NCI-H2029 (cell line): ENCODE results near the gene PUS7L.
"Not testable (repeated sequence)": the region's sequence is repeated elsewhere in the genome, so short reads cannot be mapped to it uniquely, and the experiment has no call there.

Experiments used
- DNase-seq: peaks from one replicate; lab custom pipeline; 2025; lab: John Stamatoyannopoulos, UW

Gene PUS7L

DNA sequence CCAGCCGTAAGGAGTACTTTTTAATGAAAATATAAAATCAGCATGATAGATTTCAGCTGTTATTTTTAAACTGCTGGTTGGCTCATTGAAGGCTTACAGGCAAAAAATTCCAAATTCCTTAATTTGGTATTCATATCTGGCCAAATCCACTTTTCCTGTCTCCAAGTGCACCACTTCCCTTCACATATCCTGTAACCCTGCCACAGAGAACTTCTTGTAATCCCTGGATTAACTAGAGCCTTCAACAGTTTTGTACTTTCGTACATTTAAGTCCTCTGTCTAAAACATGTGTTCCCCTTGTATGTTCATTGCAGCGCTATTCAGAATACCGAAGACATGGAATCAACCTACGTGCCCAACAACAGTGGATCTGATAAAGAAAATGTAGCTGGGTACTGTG, 9.6 kb downstream of the PUS7L start:
- DNase-seq: no peak

DNA sequence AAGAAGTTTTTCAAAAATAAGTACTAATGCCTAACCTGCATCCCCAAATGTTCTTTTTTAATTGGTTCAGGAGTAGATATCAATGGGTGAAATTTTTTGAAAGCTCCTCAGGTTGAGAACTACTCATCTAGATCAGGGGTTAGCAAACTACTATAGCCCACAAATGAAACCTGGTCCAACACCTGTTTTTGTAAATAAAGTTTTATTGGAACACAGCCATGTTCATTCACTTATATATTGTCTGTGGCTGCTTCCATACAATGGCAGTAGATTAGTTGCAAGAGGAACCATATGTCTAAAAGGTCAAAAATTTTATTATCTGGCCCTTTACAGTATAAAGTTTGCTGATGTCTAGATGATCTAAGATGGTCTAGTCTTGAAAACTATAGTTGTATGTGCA, 13.8 kb downstream of the PUS7L start:
- no peak for DNase-seq

DNA sequence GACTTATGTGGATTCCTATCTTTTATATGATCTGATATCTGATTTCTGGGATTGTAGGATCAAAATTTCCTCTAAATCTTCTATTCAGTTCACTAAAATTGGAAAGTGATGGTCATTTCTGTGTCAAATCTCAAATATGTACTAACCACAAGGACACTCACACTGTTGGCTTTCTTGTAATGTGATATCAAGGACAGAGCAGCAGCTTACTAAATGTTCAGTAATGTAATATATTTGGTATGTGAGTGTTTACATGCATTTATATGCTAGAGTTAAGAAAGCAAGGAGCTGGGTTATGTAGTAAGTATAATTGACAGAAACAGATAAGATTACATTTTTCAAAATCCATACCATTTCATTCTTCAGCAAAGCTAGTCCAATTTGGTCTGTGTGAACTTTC, 16.5 kb downstream of the PUS7L start:
- DNase-seq: no peak

DNA sequence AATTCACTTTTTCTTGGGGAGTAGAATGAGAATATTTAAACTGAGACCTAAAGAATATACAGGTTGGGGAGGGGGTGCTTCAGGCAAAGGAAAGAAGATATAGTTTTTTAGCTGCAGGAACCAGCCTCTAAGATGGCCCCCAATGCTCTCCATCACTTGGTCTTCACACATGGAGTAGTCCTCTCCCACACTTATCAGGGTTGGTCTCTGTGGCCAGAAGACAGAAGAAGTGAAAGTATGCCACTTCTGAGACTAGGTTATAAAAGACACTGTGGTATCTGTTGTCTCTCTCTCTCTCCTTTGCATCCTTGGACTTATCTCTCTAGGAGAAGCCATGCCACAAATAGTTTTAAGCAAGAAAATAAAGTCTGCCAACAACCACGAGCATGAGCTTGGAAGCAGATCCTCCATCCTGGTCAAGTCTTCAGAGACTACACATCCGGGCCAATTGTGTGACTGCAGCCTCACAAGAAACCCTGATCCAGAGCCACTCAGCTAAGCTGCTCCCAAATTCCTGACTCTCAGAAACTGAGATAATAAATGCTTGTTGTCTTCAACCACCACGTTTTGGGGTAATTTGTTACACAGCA, 18.0 kb downstream of the PUS7L start:
- DNase-seq: no peak

DNA sequence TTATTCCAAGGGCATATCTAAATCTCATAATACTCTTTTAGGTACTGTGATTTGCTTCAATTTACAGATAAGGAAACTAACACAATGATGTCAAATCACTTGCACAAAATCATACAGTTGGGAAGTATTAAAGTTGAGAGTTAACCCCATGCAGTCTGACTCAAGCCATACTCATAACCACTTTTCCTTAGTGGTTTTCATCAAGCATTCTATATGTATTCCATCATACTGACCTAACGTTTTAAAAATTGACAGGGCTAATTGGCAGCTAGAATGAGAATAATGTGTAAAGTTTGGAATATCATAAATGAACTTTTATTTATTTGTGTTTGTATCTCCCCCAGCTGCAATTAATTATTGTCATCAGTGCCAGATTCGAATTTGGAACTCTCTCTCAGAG, 20.9 kb downstream of the PUS7L start:
- no peak for DNase-seq

DNA sequence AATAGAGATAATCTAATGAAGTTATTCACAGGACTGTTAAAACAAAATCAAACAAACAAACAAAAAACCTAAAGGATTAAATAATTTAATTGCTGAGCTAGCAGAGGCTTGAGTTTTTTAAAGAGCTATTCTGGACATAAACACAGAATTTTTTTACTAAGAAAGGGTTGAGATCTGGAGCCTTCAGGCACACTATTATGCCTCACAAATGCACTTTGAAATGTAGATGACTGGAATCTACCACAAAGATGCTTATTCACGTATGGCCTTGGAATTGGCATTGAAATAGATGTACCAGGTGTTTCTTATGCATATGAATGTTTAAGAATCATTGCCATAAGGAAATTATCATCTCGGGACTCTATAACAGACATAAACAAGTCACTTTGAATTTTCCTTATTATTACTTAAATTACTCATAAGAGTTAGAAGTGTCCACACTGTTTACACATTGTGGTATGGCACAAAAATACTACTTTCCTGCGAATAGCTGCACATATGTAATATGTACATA, 21.6 kb downstream of the PUS7L start:
- DNase-seq: no peak

DNA sequence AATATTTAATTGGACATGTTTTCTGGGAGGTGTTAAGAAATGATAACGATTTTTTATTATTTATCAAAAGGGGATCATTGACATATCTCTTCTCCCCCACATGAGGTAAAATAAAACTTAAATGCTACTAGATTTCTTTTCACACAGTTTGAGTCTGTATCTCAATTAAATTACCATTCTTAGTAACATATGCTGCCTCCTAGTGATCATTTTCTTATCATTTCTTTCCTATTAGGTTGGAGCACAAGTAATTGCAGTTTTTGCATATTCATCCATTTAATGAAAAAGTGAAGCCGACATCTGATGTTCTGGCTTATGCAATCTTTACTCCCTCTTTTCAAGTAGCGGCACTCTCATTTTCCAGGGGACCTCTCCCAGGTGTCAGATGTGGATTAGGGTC, 24.9 kb downstream of the PUS7L start:
- DNase-seq: no peak

DNA sequence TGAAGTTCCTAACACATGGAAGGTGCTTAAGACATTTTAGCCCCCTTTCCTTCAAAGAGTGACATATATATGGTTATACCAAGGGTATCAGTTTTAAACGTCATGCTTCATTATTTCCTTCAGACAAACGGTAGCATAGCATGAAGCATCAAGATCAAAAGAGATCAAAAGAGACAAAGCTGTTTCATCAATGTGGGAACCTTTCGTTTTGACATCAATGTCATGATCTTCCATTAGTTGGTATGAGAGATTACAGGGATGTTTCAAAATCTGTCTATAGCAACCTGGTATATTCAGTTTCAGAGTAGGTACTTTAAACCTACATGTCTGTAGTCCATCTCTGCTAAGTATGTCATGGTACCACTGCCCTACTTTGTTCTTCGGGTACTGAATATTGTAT, 28.3 kb downstream of the PUS7L start:
- DNase-seq: no peak

DNA sequence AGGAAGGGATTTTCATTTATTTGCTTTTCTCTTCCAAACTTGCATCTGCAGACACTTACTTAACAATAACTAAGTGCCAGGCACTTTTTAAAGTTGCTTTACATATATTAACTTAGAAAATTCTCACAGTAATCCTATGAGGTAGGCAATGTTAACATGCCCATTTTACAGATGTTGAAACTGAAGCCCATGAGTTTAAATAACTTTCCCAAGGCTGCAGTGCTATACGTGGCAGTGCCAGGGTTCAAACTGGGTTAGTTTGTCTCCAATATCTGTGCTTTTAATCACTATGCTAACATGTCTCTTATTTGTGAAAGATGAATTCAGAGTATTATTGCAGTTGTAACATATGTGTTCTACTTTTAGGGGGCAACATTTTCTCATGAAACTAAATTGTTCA, 29.9 kb downstream of the PUS7L start:
- no peak for DNase-seq

DNA sequence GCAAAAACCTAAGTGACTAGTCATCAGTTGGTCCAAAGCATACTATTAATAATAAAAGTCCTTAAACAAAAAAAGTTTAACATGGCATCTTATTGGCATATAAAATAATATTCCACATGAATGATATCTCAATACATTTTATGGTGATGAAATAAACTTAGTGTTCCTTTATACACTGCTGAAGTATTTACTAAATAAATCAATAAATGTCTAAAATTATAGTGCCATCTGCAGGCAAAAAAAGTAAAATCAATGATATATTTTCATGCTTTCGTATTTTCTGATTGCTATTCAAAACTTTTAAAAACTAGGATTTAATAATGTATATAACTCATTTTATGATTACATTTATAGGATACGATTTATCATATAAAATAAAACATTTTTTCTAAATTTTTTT, 30.5 kb downstream of the PUS7L start:
- DNase-seq: no peak

DNA sequence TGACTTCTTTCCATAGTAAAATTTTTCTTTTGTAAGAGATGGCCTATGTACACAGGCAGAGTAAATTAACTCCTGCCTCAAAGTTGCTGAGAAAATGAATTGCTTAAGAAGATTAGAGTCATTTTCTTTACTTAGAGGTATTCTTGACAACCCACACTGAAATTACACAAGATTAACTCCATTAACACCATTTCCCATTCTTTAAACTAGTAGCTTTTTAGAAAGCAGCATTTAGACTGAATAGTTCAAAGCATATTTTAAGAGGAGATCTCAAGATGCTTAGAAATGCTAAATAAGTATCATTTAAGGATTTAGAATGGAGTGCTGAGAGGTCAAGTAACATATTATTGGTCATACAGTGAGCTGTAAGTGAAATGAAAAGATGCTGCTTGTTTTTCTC, 35.5 kb downstream of the PUS7L start:
- no peak for DNase-seq

DNA sequence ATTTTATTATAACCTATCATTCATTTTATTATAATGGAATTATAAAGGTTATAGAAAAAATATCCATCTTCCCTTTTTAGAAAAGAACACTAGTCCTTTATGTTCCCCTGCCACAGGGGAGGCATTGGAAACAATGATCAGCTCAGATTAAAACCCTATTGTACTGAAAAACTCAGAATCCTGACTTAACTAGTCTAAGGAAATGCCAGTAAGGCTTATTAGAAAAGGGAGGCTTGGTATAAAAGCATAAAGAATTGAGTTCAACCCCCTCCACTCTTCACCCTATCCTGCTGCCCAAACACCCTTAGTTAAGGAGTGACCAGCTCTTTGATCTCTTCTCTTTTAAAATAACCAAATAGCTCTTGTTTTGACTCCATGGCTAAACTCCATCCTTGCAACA, 36.0 kb downstream of the PUS7L start:
- DNase-seq: no peak

DNA sequence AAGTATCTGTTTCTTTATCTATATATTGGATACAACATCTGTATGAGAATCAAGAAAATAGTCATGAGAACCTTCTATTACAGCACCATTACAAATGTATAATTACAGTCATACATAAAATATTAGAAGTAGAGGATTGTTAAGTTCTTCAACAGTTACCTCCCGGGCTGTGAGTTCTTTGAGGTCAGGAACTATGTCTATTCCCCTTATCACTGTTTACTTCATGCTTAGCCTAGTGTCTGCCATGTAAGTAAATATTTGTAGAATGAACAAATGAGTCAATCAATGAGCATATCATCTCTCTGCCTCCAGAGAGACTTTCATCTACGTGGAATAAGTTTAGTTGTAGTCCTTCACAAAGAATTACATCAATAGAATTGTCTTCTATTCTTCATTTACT, 47.2 kb downstream of the PUS7L start:
- no peak for DNase-seq

DNA sequence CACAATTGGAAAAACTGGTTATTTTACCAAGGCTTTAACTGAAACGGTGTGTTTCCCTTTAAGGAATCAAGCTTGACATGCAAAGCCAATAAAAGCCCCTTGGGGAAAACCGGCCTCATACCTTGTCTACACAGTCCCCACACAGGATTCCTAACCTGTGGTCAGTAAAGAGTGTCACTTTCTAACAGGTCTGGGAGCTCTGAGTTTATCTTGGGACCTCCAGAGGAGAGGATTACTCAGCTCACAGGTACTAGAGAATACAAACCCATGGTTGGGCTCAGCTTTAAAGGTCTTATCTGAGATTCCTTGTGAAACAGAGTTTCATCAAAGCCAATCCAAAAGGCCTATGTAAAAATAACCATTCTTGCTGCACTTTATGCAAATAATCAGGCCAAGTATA, 54.8 kb downstream of the PUS7L start:
- not testable (repeated sequence) for DNase-seq

DNA sequence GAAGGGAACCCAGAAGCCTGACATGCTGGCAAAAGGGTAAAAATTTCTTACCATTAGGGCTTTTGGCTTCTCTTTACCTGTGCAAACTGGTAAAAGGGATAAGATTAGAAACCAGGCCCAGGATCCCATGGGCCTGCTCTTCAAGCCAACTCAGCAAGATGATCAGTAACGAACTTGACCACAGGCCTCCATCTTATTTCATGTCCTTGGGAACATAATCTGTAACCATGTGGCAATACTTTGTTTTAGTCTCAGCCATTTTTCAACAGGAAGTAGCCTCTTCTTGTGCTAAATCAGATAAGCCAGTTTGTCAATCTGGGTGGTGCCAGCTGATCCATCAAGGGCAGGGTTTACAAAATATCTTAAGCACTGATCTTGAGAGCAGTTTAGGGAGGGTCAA, 57.4 kb downstream of the PUS7L start:
- not testable (repeated sequence) for DNase-seq

DNA sequence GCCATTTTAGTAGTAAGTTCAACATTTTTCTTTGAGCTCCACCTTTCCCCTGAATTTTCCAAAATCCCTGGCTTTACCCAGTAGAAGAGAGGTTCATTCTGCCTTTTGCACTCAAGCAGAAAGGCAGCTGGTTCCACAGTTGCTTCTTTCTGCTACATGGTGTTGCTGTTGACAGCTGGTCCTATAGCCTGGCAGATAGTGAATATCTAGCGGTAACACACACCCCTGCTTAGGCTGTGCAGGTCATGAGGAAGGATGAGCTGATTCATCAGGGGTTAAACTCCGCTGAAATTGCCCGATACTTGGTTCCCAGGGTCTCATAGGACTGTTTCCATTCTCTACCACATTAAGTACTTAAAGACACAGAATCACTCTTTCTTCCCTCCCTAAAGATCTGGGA, 62.4 kb downstream of the PUS7L start:
- DNase-seq: no peak

DNA sequence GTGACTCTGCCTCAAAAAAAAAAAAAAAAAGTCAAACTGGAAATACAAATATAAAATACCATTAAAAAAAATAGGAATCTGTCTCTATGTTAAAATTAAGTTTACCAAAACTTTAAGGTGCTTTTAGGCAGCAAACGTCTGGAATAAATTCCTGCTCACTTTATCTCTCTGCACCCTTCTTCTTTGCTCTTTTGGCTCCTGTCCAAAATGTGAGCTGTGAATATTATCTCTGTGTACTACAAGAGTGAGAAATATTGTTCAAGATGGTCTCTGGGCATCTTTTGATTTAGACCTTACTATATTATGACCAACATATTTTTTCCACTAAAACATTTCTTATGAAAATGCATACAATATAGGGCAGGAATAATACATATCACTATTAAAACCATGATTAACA, 63.7 kb downstream of the PUS7L start:
- no peak for DNase-seq

DNA sequence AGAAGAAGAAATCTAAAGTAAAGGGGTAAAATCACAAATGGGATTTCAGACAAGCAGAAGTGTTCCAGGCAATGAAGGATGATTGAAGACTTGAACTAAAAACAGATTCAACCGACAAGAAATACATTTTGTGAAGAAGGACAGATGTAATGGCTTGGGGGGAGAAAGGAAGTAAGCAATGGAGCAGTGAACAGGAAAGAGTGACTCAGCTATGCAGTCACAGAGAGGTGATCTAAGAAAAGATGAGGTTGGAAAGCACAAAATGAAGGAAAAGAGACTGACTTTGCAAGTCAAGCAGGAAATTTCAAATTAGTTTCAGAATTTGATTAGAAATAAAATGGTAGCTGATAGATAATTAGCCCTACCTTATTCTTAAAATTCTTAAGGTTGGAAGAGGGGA, 66.5 kb downstream of the PUS7L start:
- DNase-seq: no peak

DNA sequence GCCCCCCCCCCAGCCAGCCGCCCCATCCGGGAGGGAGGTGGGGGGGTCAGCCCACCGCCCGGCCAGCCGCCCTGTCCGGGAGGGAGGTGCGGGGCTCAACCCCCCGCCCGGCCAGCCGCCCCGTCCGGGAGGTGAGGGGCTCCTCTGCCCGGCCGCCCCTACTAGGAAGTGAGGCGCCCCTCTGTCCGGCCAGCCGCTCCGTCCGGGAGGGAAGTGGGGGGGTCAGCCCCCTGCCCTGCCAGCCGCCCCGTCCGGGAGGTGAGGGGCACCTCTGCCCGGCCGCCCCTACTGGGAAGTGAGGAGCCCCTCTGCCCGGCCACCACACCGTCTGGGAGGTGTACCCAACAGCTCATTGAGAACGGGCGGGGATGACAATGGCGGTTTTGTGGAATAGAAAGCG, 73.1 kb downstream of the PUS7L start:
- not testable (repeated sequence) for DNase-seq

DNA sequence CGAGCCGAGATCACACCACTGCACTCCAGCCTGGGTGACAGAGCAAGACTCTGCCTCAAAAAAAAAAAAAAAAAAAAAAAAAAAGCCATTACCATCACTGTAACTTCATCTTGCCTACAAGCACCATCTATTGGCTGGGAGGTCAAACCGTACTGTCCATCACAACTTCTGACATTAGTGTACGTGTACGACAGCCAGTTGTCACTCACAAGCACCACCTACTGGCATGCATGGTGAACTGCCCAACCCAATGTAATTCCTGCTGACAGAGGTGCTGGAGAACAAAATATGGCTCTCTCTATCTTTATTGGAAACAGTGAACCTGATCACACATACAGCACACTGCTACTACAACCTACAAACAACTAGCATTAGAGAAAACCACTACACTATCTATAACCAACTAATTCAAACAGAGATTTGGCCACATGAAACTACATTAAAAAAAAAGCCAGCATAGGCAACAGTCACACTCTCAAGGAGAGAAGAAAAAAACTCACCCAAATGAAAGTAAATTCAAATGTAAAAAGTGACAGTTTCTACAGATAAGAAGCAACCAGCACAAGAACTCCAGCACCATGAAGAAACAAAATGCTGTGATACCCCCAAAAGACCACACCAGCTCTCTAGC, 82.3 kb downstream of the PUS7L start:
- DNase-seq: no peak

DNA sequence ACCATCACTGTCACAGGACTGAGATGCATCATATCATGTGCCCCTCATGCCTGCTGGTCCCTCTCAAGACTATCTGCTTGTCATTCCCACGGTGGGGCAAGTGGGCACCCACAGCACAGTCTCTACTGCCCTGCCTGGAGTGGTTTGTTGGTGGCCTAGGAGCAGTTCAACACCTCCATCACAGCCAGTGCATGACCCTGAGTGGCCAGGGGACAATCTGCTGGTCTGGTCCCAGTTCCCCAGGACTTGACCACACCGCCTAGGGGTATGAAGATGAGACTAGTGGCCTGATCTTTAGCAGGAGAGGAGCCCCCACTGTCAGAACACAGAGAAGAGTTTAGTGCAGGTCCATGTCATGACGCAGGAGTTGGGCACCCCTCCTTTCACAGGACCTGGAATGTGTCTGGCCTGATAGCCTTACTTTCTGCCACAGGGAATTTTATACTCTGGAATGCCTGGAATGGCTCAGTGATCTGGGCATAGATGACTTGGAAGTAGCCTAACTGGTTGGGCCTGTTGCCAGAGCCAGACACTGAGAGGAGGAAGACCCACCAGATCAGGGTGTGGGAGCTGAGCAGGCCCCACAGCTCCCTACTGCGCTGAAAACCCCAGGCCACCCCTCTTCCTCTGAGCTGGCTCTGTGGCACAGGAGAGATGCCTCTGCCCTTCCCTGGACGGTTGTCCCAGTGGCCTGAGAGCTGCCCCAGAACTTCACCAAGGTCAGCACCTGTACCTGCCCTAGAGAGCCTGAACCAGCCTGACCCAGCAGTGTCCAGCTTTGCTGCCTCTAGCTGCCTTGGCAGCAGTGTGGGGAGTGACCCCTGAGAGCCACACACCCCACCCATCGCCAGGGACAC, 83.3 kb downstream of the PUS7L start:
- no peak for DNase-seq

DNA sequence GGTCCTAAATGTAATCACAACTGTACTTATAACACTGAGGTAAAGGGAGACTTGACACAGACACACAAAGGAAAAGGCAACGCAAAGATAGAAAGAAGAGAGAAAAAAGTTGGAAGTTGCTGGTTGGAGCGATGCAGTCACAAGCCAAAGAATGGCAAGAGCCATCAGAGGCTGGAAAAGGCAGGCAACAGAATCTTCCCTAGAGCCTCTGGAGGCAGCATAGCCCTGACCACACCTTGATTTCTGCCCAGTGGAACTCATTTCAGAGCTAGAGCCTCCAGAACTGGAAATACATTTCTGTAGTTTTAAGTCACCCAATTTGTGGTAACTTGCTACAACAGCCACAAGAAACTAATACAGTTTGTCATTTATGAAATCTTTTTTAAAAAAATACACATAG, 89.2 kb downstream of the PUS7L start:
- no peak for DNase-seq
